DMS 273 (cell line): ENCODE results near the gene FSTL5.

Experiments
- DNase-seq: peaks from one replicate; lab custom pipeline; 2025; ENCODE audit not compliant: unreplicated experiment; lab: John Stamatoyannopoulos, UW

Gene FSTL5

GRCh38 chr4:161604516-161605300 is 559.1 kb downstream of the FSTL5 start:
- DNase-seq, result no peak

DNA sequence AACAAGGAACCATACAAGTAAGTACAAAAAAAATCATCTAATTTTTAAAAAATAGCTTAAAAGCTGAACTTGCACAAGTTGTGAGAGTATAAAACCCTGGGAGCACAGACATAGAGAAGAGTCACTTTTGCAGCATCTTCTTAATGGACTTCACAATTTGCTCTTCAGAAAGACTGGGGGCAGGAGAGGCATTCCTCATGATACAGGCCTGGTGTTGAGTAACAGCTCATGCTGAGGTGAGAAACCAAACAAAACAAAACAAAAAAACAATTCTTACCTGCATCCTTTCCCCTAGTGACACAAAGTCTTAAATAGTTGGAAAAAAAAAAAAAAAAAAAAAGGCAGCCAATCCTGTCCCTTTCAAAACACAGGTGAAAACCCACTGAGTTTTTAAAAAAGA is 562.8 kb downstream of the FSTL5 start:
- no peak for DNase-seq

DNA sequence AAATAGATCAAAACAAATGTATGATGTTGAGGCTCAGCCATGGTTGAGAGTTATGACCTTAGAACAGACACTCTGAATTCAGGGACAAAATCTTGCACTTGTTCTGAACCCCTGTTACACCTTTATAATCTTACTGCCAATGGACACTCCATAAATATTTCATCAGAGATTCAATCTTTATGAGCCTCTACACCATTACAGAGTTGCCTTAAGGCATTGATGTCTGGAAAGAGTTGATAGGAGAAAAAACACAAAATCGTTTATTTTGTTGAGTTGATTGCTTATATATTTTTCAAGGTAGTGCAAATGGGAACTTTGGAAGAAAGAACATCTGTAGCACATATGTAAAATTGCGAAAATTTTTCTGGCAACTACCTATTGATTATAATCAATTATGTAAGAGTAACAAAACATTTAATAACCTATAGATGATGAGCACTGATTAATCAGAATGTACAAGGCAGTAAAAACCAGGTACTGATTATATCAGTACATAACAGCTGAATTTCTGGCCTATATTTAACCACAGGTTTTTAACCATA is 568.5 kb downstream of the FSTL5 start:
- DNase-seq, result no peak

GRCh38 chr4:161585011-161585410 is 578.8 kb downstream of the FSTL5 start:
- no peak for DNase-seq

- DNase-seq, result no peak
Observed at GRCh38 chr4:161583549-161583948, 580.3 kb downstream of the FSTL5 start.

GRCh38 chr4:161581262-161582230 is 582.3 kb downstream of the FSTL5 start:
- DNase-seq, result no peak

- peak; percentile 40 for DNase-seq
Observed at GRCh38 chr4:161577579-161578301, 586.1 kb downstream of the FSTL5 start.

- DNase-seq, result no peak
Observed at GRCh38 chr4:161573836-161574235, 590.0 kb downstream of the FSTL5 start.

DNA sequence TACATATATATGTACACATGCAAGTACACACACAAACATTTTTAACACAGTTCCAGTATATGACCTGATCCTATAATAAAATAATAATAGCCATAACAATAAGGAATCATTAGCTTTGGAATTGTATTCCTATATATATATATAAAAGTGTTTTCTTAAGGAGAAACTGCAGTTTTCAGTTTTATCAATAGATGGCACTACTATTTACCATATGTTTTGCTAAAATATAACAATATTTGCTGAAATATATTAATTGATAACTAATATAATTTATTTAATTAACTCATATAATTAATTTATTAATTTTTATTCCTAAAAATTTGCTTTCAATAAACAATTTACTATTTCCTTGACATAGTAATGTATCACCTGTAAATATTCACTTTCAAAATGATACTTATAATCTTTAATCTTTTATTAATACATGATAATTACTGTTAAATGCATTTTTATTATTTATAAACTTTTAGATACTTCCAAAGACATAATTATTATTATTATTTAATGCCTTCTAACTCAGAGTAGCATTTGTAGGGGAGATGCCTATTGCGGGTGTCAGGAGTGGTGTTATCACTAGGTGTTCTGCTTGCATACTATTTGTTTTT is 599.5 kb downstream of the FSTL5 start:
- DNase-seq, result peak; percentile 28

- DNase-seq, result no peak
Observed at GRCh38 chr4:161555689-161556660, 607.8 kb downstream of the FSTL5 start.

DNA sequence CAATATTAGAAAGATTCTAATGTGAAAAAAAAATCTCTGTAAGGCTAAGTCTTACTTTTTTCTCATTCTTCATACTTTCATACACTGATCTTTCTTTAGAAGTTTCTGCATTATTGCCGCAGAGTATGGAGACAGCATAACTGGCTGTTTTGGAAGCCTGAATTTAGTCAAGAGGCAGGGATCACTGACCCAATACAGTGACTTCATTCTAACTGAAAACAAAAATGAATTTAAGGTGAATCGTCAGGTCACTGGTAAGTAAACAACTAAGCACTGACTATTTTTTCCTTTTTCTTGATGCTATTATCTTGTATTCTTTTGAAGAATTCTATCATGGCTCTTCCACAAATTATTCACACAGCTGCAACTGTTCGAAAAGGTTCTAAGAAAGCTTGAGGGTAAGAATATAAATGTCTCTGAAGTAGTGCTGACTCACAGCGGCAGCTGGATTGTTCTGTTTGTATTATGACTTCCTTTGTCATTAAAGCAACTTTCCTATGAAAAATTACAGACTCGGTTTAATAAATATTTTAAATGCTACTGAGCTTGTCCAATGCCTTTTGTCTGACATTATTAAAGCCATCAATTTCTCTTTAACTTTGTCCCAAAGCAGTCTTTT is 609.3 kb downstream of the FSTL5 start:
- DNase-seq, result peak; percentile 18

DNA sequence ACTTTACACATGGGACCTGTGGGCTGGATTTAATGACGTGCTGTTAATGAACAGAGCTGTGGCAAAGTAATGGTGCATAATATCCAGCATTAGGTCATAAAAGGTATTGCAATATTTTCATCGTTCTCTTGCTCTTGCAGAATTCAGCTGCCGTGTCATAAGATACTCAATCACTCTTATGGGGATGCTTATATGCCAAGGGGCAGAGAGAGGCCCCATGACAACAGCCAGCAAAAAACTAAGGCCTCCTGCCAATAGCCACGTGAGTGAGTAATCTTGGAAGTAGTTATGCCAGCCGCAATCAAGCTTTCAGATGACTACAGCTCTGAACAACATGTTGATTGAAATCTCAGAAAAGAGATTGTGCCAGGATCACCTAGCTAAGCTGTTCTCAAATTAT is 616.9 kb downstream of the FSTL5 start:
- DNase-seq, result no peak

DNA sequence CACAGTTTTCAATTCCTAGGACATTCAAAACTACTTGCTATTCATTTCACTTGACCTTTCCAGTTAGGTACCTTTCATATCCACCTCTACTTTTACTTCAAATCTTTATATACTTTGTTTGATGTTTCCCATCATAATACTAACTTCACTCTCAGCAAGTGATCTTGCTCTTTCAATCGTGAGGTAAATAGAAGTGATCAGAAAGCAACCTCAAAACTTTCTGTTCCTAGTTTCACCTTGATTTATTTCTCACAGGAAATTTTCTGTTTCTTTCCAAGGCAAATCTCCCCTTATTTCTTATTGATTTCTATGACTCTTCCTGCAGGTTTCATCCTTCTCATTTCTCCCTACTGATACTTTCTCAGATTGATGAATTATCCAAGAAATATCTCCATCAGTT is 623.5 kb downstream of the FSTL5 start:
- DNase-seq, result no peak

- no peak for DNase-seq
Observed at GRCh38 chr4:161538941-161539340, 624.9 kb downstream of the FSTL5 start.

DNA sequence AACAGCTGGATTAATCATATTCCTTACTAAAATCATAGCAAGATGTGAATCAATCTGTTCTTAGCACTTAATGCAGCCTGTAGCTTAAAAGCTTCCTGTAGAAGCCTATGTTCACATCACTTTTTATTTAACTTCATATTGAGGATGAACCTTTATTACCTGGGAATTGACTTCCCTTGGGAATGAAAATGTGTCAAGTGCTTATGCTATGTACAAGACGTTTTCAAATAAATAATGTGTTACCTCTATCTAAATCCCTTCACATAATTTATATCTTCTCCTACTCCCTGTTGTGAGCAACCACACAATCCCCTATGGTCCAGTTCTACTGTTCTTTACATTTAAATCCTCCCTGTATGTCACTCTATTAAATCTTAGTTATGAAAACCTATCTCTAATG is 633.1 kb downstream of the FSTL5 start:
- no peak for DNase-seq

DNA sequence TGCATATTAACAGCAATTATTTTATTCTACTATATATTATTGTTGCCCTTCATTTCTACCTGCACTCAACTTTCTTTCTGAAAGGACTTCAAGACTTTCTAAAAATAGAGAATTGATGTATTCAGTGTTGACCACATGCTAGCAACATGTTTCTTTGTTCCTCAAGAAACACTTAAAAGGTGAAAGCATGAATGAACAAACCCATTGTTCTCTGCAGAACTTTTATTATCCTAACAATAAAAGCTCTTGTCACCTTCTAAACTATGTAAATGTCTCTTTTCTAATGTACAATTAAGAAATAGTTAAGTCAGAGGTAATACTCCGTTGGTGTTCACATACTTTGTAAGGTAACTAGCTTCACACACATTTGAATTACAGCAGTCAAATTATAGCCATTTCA is 638.7 kb downstream of the FSTL5 start:
- no peak for DNase-seq

GRCh38 chr4:161522031-161522430 is 641.8 kb downstream of the FSTL5 start:
- peak; percentile 23 for DNase-seq

GRCh38 chr4:161519611-161520010 is 644.2 kb downstream of the FSTL5 start:
- DNase-seq, result no peak

DNA sequence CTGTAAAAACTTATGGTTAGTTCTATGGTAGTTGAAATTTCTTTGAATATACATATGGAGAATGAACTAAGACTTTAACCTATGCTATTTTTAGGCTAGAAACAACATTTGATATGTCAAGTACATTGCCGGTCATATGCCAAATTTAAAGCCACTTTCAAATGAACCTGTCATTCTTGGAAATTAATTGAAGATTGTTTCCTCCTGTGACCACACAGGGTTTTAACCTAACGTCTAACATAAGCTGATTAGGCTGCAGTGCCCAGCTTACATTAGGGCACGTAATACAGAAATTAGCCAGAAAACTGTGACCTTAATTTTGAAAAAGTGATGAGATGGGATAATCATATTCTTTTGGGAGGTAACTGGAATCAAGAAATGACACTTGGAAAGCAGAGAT is 645.9 kb downstream of the FSTL5 start:
- DNase-seq, result no peak
